ENCODE measurements around the gene TMBIM6. TPM values are rescaled to one million over a fixed set of nuclear protein-coding genes. Genes with fewer than 3 reads are reported as not detected.

TMBIM6 gene
- total and polyA plus RNA-seq, 9 of the 15 experiments (the other 6 are each of a cell fraction or from before 2014, with no cell fraction given), result 147 to 1,288 (median 352) TPM

DNA sequence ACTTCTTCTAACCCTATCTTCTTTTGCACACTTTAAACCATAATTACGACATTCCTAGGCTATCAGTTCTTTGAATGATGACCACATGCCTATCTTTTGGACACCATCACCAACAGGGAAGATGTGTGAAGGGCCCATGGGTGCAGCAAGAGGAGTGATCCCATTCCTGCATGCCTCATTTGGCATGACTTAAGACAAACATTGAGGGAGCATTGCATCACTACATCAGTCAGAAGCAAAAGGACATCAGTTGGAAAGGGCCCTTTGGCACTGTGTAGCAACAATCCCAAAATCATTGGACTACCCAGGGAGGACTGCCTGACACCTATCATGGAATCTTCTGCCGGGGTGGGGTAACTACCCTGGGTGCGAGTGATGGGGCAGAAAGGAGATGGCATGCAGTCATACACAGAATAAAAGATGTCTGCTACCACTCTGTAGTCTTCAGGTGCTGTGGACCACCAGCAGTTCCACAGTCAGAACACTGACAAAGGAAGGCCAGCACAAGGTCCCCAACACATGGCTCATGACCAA is 10.7 kb upstream of the TMBIM6 start (continued):
- TF ChIP-seq CBX1 (IDR thresholded peaks at IDR 0.05; ENCODE audit: low read depth) (no peak), EP400 (IDR thresholded peaks at IDR 0.05) (peak; percentile 23; the same call in 1 of the 2 replicates), CBX5 (IDR thresholded peaks at IDR 0.05; ENCODE audit: borderline replicate concordance, low read depth) (no peak), HNRNPL (IDR thresholded peaks at IDR 0.05; ENCODE audit: low read depth, low read length) (no peak), ELF1 (tag; IDR thresholded peaks at IDR 0.05) (no peak), RBM34 (IDR thresholded peaks at IDR 0.05; ENCODE audit: borderline replicate concordance, insufficient read depth, low read length) (no peak), KAT8 (IDR thresholded peaks at IDR 0.05; ENCODE audit: low read depth) (no peak), ZNF41 (CRISPR knock-in tag; conservative IDR thresholded peaks at IDR 0.05) (0 out of 2 replicates have a peak, but pooled peaks have one; percentile 35), XRCC5 (IDR thresholded peaks at IDR 0.05; ENCODE audit: low read depth, low read length) (no peak), NR2C1 (IDR thresholded peaks at IDR 0.05) (no peak), NR2C1 (tag; IDR thresholded peaks at IDR 0.05) (0 out of 2 replicates have a peak, but pooled peaks have one; percentile 51), ATF7 (IDR thresholded peaks at IDR 0.05) (peak; percentile 94), ZNF347 (CRISPR knock-in tag; IDR thresholded peaks at IDR 0.05; ENCODE audit: low read depth) (no peak), TCFL5 (CRISPR knock-in tag; conservative IDR thresholded peaks at IDR 0.05) (no peak), TCF3 (CRISPR knock-in tag; IDR thresholded peaks at IDR 0.05) (peak; percentile 90), DPF2 (IDR thresholded peaks at IDR 0.05) (peak; percentile 43; the same call in 1 of the 2 replicates), SMAD3 (CRISPR knock-in tag; conservative IDR thresholded peaks at IDR 0.05) (peak; percentile 65; the same call in 1 of the 2 replicates), ARID1B (IDR thresholded peaks at IDR 0.05) (peak; percentile 80), ZNF780A (CRISPR knock-in tag; IDR thresholded peaks at IDR 0.05) (no peak)
- TF ChIP-seq, protein P1, sequence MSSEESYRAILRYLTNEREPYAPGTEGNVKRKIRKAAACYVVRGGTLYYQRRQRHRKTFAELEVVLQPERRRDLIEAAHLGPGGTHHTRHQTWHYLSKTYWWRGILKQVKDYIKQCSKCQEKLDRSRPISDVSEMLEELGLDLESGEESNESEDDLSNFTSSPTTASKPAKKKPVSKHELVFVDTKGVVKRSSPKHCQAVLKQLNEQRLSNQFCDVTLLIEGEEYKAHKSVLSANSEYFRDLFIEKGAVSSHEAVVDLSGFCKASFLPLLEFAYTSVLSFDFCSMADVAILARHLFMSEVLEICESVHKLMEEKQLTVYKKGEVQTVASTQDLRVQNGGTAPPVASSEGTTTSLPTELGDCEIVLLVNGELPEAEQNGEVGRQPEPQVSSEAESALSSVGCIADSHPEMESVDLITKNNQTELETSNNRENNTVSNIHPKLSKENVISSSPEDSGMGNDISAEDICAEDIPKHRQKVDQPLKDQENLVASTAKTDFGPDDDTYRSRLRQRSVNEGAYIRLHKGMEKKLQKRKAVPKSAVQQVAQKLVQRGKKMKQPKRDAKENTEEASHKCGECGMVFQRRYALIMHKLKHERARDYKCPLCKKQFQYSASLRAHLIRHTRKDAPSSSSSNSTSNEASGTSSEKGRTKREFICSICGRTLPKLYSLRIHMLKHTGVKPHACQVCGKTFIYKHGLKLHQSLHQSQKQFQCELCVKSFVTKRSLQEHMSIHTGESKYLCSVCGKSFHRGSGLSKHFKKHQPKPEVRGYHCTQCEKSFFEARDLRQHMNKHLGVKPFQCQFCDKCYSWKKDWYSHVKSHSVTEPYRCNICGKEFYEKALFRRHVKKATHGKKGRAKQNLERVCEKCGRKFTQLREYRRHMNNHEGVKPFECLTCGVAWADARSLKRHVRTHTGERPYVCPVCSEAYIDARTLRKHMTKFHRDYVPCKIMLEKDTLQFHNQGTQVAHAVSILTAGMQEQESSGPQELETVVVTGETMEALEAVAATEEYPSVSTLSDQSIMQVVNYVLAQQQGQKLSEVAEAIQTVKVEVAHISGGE (CRISPR knock-in tag; IDR thresholded peaks at IDR 0.05), result peak in 1 of 3 experiments; percentile 59; a peak in 2 of 6 replicates
- TF ChIP-seq, protein P2, sequence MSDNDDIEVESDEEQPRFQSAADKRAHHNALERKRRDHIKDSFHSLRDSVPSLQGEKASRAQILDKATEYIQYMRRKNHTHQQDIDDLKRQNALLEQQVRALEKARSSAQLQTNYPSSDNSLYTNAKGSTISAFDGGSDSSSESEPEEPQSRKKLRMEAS (CRISPR knock-in tag; IDR thresholded peaks at IDR 0.05), result peak; percentile 22; the same call in 1 of the 2 replicates
- TF ChIP-seq, protein P3, sequence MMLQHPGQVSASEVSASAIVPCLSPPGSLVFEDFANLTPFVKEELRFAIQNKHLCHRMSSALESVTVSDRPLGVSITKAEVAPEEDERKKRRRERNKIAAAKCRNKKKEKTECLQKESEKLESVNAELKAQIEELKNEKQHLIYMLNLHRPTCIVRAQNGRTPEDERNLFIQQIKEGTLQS (IDR thresholded peaks at IDR 0.05), result peak; percentile 96
- TF ChIP-seq, protein P3 (CRISPR knock-in tag; conservative IDR thresholded peaks at IDR 0.05), result peak; percentile 46; the same call in 1 of the 2 replicates

Measured in K562 (cell line).